Measurements from ENCODE around the gene ADAMTS8. TPM values are rescaled to one million over a fixed set of nuclear protein-coding genes. Genes with fewer than 3 reads are reported as not detected.

Gene ADAMTS8
- total RNA-seq, 6 experiments from 2014 or later, result 0.11 TPM; not detected in 5

GRCh38 chr11:130369713-130370112 lies 58.7 kb downstream of the ADAMTS8 start:
- Histone ChIP-seq H3K4me3 (no peak overlapping the region), H3K27ac (no peak overlapping the region), H3K27me3 (no peaks in the 10 kb centered on the region), H3K36me3 (no peaks in the 10 kb centered on the region), H3K9me3 (no peaks in the 10 kb centered on the region), H3K4me1 (no peaks in the 10 kb centered on the region)
- intact Hi-C loops (cut with DNase I), result loop anchor here in 1 of 2 donors (10.0 kb wide), 1 partner anchor 155 kb away; no protein-coding TSS in a partner anchor
- WGBS (ENCODE audit: insufficient coverage, low coverage, low lambda C conversion rate, missing lambda C conversion rate), result 95% methylated on average over 4 of the region's 4 CpGs
- DNase-seq (no peak), ATAC-seq (no peak)
- TF ChIP-seq, protein P1, sequence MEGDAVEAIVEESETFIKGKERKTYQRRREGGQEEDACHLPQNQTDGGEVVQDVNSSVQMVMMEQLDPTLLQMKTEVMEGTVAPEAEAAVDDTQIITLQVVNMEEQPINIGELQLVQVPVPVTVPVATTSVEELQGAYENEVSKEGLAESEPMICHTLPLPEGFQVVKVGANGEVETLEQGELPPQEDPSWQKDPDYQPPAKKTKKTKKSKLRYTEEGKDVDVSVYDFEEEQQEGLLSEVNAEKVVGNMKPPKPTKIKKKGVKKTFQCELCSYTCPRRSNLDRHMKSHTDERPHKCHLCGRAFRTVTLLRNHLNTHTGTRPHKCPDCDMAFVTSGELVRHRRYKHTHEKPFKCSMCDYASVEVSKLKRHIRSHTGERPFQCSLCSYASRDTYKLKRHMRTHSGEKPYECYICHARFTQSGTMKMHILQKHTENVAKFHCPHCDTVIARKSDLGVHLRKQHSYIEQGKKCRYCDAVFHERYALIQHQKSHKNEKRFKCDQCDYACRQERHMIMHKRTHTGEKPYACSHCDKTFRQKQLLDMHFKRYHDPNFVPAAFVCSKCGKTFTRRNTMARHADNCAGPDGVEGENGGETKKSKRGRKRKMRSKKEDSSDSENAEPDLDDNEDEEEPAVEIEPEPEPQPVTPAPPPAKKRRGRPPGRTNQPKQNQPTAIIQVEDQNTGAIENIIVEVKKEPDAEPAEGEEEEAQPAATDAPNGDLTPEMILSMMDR (IDR thresholded peaks at IDR 0.05), result no peak
- no peak for TF ChIP-seq POLR2A (IDR thresholded peaks at IDR 0.05)

GRCh38 chr11:130369141-130369691 lies 59.2 kb downstream of the ADAMTS8 start:
- no peak for DNase-seq

GRCh38 chr11:130359419-130359818 lies 69.0 kb downstream of the ADAMTS8 start:
- DNase-seq, result no peak
- Histone ChIP-seq H3K9me3 (no peaks in the 10 kb centered on the region), H3K4me3 (no peak overlapping the region), H3K4me1 (no peaks in the 10 kb centered on the region), H3K36me3 (no peaks in the 10 kb centered on the region), H3K27ac (no peak overlapping the region), H3K27me3 (no peaks in the 10 kb centered on the region)
- intact Hi-C loops (cut with DNase I), result no loop called here
- TF ChIP-seq, protein P1 (IDR thresholded peaks at IDR 0.05), result no peak
- TF ChIP-seq POLR2A (IDR thresholded peaks at IDR 0.05), result no peak
- no peak for ATAC-seq

More at GRCh38 chr11:130369141-130369691, 59.2 kb downstream of the ADAMTS8 start:
- no peaks in the 10 kb centered on the region for H3K9me3 ChIP-seq
- no peaks in the 10 kb centered on the region for H3K36me3 ChIP-seq
- no peak overlapping the region for H3K4me3 ChIP-seq
- no peak for ATAC-seq
- H3K4me1 ChIP-seq, result no peaks in the 10 kb centered on the region
- no peak overlapping the region for H3K27ac ChIP-seq
- H3K27me3 ChIP-seq, result no peaks in the 10 kb centered on the region
- 67% methylated on average over 5 of the region's 6 CpGs for WGBS (ENCODE audit: insufficient coverage, low coverage, low lambda C conversion rate, missing lambda C conversion rate)
- TF ChIP-seq POLR2A (IDR thresholded peaks at IDR 0.05), result no peak
- TF ChIP-seq, protein P1 (IDR thresholded peaks at IDR 0.05), result no peak
- intact Hi-C loops (cut with DNase I), result no loop called here

GRCh38 chr11:130358398-130358797 lies 70.0 kb downstream of the ADAMTS8 start:
- ATAC-seq (no peak), DNase-seq (no peak)
- Histone ChIP-seq H3K4me1 (no peaks in the 10 kb centered on the region), H3K27me3 (no peaks in the 10 kb centered on the region), H3K9me3 (no peaks in the 10 kb centered on the region), H3K36me3 (no peaks in the 10 kb centered on the region), H3K4me3 (no peak overlapping the region), H3K27ac (no peak overlapping the region)
- TF ChIP-seq POLR2A (IDR thresholded peaks at IDR 0.05), result no peak
- TF ChIP-seq, protein P1 (IDR thresholded peaks at IDR 0.05), result no peak
- intact Hi-C loops (cut with DNase I), result no loop called here

Other genes with a start within 250 kb of the ADAMTS8 start
- 10 to 100 TPM; 16.3 to 22.4 (median 18.4) TPM for gene ZBTB44, start 113.7 kb downstream of the ADAMTS8 start, total RNA-seq
- gene ADAMTS15, start 20.0 kb upstream of the ADAMTS8 start, total RNA-seq, result 1 to 10 TPM in 1 of 6 experiments, under 1 TPM in 4, not detected in 1; 0.19 to 1.1 (median 0.31) TPM

Data from right lobe of liver (tissue), 6 donors.